SU-DHL-6 (cell line): ENCODE results near the gene CORO1C.
A peak's percentile ranks its signal among the peaks of the same experiment; 100 is the strongest.

Source experiments
- H2AFZ ChIP-seq: fragments of 200-600 bp; sonication (generic); 2 replicates; pipeline ENCODE4 v1.6.1; 2014; ENCODE audit warnings: low read depth, mild to moderate bottlenecking, moderate library complexity, mixed read lengths, antibody characterized with exemption, low read length; ENCODE audit not compliant: severe bottlenecking
- H3F3A ChIP-seq: fragments of 200-600 bp; shearing (Covaris generic); 2 replicates; pipeline ENCODE4 v1.6.0; 2016; ENCODE audit warnings: antibody characterized with exemption, mild to moderate bottlenecking; ENCODE audit not compliant: insufficient read depth
- H3K27ac ChIP-seq: fragments of 200-600 bp; sonication (generic); 2 replicates; pipeline ENCODE4 v1.5.1; 2016; ENCODE audit warnings: low read depth, mild to moderate bottlenecking, low read length, moderate library complexity, mixed read lengths
- H3K27me3 ChIP-seq: fragments of 200-600 bp; sonication (generic), shearing (Covaris generic); 2 replicates; pipeline ENCODE4 v1.6.0; 2014; ENCODE audit warnings: mild to moderate bottlenecking, low read length
- H3K36me3 ChIP-seq: fragments of 200-600 bp; sonication (generic); 2 replicates; pipeline ENCODE4 v1.6.1; 2014; ENCODE audit warnings: mild to moderate bottlenecking, low read length, mixed read lengths
- H3K4me2 ChIP-seq: fragments of 300-600, 200-600 bp; shearing (Covaris generic), sonication (generic); 2 replicates; pipeline ENCODE4 v1.6.0; 2014; ENCODE audit warnings: low read length, low read depth, mild to moderate bottlenecking; ENCODE audit not compliant: poor library complexity, severe bottlenecking
- H3K4me3 ChIP-seq: fragments of 200-600 bp; sonication (generic); 2 replicates; pipeline ENCODE4 v1.5.1; 2014; ENCODE audit warnings: antibody characterized with exemption, low read length, mild to moderate bottlenecking, mixed read lengths; ENCODE audit not compliant: insufficient read depth, poor library complexity, severe bottlenecking
- H3K79me2 ChIP-seq: fragments of 200-600 bp; sonication (generic); 2 replicates; pipeline ENCODE4 v1.6.1; 2014; ENCODE audit warnings: mild to moderate bottlenecking, low read length, moderate library complexity; ENCODE audit not compliant: insufficient read depth
- H3K9ac ChIP-seq: fragments of 200-600 bp; sonication (generic); 2 replicates; pipeline ENCODE4 v1.7.0; 2014; ENCODE audit warnings: mild to moderate bottlenecking, low read length
- H3K9me2 ChIP-seq: fragments of 200-600 bp; sonication (generic); replicated peaks from 2 replicates; pipeline ENCODE4 v1.6.1; 2014; ENCODE audit warnings: low read length; ENCODE audit not compliant: insufficient read depth
- H3K9me3 ChIP-seq: fragments of 200-600 bp; sonication (generic); 2 replicates; pipeline ENCODE4 v1.6.1; 2014; ENCODE audit warnings: low read length, mixed read lengths; ENCODE audit not compliant: insufficient read depth
- H4K20me1 ChIP-seq: fragments of 200-600 bp; sonication (generic); 2 replicates; pipeline ENCODE4 v1.6.1; 2014; ENCODE audit warnings: low read depth, mild to moderate bottlenecking, antibody characterized with exemption, low read length, moderate library complexity, mixed read lengths
- EZH2phosphoT487 ChIP-seq: fragments of 200-600 bp; sonication (generic), shearing (Covaris generic); conservative IDR thresholded peaks from 2 replicates; pipeline ENCODE4 v1.6.1; 2018; ENCODE audit warnings: mild to moderate bottlenecking, antibody characterized with exemption, low read length, moderate library complexity, mixed read lengths
- TF ChIP-seq, protein P1 (sequence below): fragments of 200-600 bp; sonication (generic); IDR thresholded peaks from one replicate; pipeline ENCODE4 v1.5.1; 2017; ENCODE audit warnings: antibody characterized with exemption, mild to moderate bottlenecking, low read length, moderate library complexity; ENCODE audit not compliant: insufficient read depth, poor library complexity, severe bottlenecking

The CORO1C gene

DNA sequence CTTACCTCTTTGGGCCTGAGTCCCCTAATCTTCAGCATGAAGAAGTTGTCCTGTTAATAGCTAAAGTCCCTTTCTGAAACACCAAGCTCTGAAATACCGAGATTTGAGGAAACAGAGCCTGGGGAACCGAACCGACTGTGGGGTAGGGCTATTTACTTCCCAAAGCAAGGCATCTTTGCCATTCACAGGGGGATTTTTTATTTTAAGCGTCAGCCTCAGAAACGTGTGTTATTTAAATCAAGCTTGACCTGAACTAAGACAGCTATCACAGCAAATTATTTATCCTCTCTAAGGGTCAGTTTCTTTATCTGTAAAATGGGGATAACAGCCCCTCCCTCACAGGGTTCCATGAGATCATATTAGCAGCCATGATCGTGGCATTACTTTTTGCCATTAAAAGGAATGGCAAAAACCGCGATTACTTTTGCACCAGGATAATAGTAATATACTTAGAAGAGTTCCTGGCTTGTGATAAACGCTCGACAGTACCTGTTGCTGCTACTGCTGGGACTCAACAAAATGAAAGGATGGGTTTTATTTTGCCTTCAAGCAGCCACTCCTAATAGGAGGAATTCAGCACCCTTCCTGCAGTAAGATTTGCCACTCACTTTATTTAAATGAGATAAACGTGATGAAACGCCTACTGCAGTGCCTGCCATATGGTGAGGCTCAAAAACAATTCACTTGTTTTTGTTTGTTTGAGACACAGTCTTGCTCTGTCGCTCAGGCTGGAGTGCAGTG is 1.3 kb upstream of the CORO1C start:
- no peaks in the 10 kb centered on the region for H3K9me3 ChIP-seq
- TF ChIP-seq EZH2phosphoT487 = 0 out of 2 replicates have a peak, but pooled peaks have one; percentile 47
- TF ChIP-seq, protein P1, sequence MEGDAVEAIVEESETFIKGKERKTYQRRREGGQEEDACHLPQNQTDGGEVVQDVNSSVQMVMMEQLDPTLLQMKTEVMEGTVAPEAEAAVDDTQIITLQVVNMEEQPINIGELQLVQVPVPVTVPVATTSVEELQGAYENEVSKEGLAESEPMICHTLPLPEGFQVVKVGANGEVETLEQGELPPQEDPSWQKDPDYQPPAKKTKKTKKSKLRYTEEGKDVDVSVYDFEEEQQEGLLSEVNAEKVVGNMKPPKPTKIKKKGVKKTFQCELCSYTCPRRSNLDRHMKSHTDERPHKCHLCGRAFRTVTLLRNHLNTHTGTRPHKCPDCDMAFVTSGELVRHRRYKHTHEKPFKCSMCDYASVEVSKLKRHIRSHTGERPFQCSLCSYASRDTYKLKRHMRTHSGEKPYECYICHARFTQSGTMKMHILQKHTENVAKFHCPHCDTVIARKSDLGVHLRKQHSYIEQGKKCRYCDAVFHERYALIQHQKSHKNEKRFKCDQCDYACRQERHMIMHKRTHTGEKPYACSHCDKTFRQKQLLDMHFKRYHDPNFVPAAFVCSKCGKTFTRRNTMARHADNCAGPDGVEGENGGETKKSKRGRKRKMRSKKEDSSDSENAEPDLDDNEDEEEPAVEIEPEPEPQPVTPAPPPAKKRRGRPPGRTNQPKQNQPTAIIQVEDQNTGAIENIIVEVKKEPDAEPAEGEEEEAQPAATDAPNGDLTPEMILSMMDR = no peak
- H3K9me2 ChIP-seq = no peaks in the 10 kb centered on the region
- H3K4me2 ChIP-seq = peak overlapping the region; percentile 91
- H3K27me3 ChIP-seq = no peaks in the 10 kb centered on the region
- H3K79me2 ChIP-seq = no peaks in the 10 kb centered on the region
- no peaks in the 10 kb centered on the region for H4K20me1 ChIP-seq
- H3F3A ChIP-seq = peaks cover 19% of the 10 kb centered on the region
- H3K36me3 ChIP-seq = no peaks in the 10 kb centered on the region
- no peak overlapping the region for H3K9ac ChIP-seq
- peak overlapping the region; percentile 86 for H2AFZ ChIP-seq
- H3K4me3 ChIP-seq = no peak overlapping the region
- H3K27ac ChIP-seq = no peak overlapping the region

DNA sequence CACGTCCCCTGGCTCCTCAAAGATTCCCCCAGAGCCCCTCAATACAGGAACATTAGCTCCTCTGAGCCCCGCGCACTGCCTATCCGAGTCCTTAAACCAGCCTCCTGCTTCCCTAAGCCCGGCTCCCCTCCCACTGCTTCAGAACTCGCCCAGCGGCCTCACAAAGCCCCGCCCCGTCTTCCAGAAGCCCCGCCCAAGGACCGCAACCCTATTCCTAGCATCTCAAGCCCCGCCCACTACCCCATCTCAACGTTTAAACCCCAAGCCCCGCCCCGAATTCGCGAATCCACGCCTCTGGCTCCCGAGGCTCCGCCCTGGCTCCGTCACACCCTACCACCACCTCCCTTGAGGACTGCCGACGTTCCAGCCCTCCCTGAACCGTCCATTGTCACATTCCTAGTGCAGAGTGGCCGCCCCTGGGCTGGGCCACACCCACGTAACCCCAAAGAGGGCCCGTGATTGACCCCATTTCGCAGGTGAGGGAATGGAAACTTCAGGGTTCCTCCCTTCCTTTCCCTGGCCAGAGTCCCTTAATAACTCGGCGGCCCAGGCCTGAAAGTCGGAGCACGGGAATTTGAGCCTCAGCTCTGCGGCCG is 646 bp upstream of the CORO1C start:
- Histone ChIP-seq H3F3A (peaks cover 19% of the 10 kb centered on the region), H3K4me3 (peak overlapping the region; percentile 61), H3K36me3 (no peaks in the 10 kb centered on the region), H3K9ac (peak overlapping the region; percentile 72), H3K9me2 (no peaks in the 10 kb centered on the region), H2AFZ (peak overlapping the region; percentile 86), H3K9me3 (no peaks in the 10 kb centered on the region), H4K20me1 (no peaks in the 10 kb centered on the region), H3K27me3 (no peaks in the 10 kb centered on the region), H3K79me2 (no peaks in the 10 kb centered on the region), H3K4me2 (peak overlapping the region; percentile 91), H3K27ac (0 out of 2 replicates have a peak overlapping the region, but pooled peaks have one; percentile 34)
- TF ChIP-seq, protein P1 = peak; percentile 5
- no peak for TF ChIP-seq EZH2phosphoT487

DNA sequence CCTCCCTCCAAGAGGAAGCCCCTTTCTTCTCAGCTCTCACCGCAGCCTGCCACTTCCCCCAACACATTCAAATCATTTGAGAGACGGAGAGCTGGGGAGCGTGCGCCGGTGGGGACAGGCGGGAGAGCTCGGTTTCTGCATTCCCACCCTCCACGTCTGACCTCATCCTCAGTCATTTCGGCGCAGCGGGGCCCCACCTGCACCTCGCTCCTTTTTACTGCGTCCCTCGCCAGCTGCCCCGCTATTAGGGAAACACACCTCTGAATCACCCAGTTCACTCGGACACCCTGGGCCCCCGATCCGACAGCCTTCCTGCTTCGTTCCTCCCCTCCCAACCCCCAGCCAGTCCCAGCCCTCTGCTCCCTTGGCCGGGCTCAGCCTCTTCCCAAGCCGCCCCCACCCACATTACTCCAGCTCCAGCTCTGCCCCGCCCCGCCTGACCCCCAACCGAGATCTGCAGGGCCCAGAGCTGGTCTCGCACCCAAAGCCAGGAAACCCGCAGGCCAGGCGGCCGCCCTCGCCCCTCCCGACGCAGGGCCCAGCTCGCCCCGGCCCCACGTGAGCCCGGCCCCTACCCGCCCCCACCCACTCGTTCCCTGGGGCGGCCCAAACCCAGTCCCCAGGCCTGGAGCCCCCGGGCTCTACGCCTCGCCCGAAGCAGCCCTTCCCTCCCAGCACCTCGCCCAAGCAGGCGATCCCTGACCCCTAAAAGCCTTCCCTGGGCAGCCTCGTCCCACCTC is 783 bp downstream of the CORO1C start:
- no peaks in the 10 kb centered on the region for H3K36me3 ChIP-seq
- no peaks in the 10 kb centered on the region for H3K9me3 ChIP-seq
- H2AFZ ChIP-seq = peak overlapping the region; percentile 73
- H3F3A ChIP-seq = peaks cover 19% of the 10 kb centered on the region
- peak overlapping the region; percentile 91 for H3K4me2 ChIP-seq
- H3K9me2 ChIP-seq = no peaks in the 10 kb centered on the region
- no peaks in the 10 kb centered on the region for H3K27me3 ChIP-seq
- no peak overlapping the region for H3K27ac ChIP-seq
- TF ChIP-seq EZH2phosphoT487 = no peak
- TF ChIP-seq, protein P1 = no peak
- peak overlapping the region; percentile 72 for H3K9ac ChIP-seq
- peak overlapping the region; percentile 61 for H3K4me3 ChIP-seq
- H3K79me2 ChIP-seq = no peaks in the 10 kb centered on the region
- H4K20me1 ChIP-seq = no peaks in the 10 kb centered on the region
